ENCODE measurements around the gene REEP5.
"Not testable (repeated sequence)": the region's sequence is repeated elsewhere in the genome, so short reads cannot be mapped to it uniquely, and the experiment has no call there.

REEP5 gene

GRCh38 chr5:112921833-112922817, at the start of gene REEP5:
TSS of gene REEP5 (minus strand) at chr5:112922227. CDS start at chr5:112922190, 37 bp downstream.
- DNase-seq, result peak; percentile 90

- no peak for DNase-seq
Observed at GRCh38 chr5:112971276-112971675, 49.2 kb upstream of the REEP5 start.

GRCh38 chr5:112968411-112969106, 46.5 kb upstream of the REEP5 start:
- DNase-seq, result no peak

- DNase-seq, result no peak
Observed at GRCh38 chr5:112967520-112968083, 45.6 kb upstream of the REEP5 start.

DNA sequence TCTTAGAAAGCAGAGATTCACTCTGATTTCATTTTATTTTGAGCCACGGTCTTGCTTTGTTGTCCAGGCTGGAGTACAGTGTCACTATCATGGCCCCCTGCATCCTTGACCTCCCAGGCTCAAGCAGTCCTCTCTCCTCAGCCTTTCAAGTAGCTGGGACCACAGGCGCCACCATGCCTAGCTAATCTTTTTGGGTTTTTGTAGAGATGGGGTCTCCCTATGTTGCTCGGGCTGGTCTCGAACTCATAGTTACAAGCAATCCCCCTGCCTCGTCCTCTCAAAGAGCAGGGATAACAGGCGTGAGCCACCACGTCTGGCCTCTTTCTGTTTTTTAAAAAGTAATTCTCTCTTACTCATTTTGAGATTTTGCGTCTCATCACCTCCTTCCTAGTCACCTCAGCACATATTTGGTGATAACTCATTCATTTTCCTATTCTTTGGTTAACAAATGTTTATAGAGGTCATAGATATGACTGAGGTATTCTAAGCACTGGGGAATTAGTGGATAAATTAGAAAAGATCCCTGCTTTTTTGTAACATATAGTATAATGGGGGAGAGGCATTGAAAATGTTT, 43.8 kb upstream of the REEP5 start:
- no peak for DNase-seq

DNA sequence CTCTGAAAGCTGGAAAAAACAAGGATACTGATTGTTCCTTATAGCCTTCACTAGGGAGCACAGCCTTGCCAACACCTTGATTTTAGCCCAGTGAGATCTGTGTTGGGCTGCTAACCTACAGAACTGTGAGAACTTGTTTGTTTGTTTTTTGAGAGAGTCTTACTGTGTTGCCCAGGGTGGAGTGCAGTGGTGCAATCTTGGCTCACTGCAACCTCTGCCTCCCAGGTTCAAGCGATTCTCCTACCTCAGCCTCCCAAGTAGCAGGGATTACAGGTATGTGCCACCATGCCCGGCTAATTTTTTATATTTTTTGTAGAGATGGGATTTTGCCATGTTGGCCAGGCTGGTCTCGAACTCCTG, 41.3 kb upstream of the REEP5 start:
- not testable (repeated sequence) for DNase-seq

- no peak for DNase-seq
Observed at GRCh38 chr5:112960863-112961504, 39.0 kb upstream of the REEP5 start.

DNA sequence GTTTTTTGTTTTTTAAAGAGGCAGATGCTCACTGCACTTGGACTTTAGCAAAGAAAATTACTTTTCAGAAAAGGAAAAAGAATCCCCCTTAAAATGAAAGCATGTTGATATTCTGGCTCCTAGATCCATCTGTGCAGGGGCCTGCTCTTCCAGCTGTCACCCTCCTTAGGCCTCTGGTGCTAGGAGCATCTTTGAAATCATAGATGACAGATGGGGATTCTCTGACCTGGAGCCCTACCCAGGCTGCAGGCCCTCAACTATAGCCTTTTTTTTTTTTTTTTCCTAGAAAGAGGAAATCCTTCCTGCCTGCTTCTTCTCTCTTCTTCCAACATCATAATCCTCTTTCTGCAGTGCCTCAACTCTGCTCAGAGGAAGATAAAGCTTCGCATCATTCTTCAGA, 38.3 kb upstream of the REEP5 start:
- no peak for DNase-seq

DNA sequence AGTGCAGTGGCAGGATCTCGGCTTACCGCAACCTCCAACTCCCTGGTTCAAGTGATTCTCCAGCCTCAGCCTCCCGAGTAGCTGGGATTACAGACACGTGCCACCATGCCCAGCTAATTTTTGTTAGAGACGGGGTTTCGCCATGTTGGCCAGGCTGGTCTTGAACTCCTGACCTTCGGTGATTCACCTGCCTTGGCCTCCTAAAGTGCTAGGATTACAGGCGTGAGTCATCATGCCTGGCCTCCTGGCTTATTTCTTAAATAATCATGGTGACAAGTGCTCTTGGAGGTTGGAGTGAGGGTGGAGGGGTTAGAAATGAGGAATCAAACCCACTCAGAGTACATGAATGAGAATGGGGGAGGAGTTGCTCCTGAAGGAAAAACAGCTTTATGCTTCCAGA, 37.8 kb upstream of the REEP5 start:
- DNase-seq, result not testable (repeated sequence)

DNA sequence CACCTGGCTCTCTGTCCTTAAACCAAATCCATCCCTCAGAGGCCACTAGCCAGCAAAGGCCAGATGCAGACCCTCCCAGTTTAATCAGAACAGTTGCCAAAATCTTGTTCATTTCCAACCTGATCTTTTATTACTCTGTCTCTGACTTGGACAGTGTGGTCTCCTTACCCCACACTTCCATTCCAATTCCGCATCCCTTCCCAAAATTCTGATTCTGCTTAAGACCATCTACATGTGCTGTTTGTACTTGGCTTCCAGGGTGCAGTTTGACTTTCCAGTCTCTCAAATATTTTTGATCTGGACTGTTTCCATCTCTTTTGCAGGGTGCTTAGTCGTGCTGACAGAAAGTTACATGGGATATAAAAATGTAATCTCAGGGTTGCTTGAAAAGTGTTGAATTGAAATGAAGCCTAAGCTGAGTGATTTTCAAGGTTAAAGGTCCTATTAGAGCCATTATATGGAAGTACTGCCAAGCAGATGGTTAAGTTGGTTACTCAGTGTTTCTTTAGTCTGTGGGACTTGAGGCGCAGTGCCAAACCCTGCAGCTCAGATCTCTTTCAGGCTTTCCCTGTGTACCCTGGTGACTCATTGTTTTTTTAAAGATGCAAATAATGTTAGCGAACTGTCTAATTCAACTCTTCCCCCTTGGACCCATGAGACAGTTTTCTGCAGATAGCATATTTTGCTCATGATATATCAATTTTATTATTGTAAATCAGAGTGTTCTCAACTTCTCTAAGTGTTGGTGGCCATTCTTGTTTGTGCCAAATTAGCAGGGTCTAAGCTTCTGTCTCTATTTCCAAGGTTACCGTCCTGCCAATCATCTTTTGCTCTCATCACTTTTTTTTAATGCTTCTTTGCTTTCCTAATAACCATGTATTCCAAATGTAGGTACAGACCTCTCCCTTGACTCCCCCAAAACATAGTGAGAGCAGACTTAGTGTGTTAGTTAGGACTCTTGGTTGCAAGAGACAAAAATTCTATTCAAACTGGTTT, 36.4 kb upstream of the REEP5 start:
- peak; percentile 41 for DNase-seq

DNA sequence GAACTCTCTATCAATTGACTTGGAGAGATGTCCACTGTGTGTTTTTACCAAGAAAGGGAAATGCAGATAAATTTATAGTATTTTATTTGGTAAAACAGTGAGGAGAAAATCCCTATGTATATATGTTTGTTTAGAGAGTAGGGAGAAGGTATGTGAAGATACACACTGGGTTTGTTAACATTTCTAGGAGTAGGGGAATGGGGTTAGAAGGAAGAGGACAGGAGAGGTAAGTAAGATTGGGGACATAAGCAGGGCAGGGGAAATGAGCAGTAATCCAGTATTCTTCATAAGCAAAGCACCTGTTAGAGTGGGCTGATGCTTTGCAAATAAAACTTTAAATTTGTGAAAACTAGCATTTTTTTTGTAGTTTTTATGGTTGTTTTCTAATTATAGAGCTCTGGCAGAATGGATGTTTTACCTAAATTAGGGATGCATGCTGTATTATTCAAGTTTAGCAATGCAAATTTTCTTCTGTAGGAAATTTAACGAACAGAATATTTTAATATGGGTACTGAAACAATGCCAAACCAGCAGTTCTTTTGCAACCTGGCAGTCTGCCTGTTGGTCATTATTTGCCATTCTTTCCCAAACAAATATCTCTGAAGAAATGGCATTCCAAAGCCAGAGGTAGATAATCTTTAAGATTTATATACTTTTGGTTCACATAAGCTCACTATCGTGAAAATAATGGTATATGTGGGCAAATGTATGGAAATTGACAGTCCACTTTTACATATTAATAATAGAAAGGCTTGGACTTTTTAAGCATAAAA, 35.2 kb upstream of the REEP5 start:
- DNase-seq, result no peak

GRCh38 chr5:112956606-112957005, 34.6 kb upstream of the REEP5 start:
- DNase-seq, result no peak

DNA sequence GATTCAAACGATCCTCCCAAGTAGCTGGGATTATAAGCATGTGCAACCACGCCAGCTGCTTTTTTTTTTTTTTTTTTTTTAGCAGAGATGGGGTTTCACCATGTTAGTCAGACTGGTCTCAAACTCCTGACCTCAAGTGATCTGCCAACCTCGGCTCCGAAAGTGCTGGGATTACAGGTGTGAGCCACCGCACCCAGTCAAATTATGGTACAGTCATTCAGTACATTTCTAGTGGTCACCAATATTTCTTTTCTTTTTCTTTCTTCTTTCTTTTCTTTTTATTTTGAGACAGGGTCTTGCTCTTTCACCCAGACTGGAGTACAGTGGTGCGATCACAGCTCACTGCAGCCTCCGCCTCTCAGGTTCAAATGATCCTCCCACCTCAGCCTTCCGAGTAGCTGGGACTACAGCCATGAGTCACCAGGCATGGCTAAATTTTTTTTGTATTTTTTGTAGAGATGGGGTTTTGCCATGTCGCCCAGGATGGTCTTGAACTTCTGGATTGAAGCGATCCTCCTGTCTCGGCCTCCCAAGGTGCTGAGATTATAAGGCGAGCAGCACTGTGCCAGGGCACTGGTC, 29.2 kb upstream of the REEP5 start:
- DNase-seq, result no peak

DNA sequence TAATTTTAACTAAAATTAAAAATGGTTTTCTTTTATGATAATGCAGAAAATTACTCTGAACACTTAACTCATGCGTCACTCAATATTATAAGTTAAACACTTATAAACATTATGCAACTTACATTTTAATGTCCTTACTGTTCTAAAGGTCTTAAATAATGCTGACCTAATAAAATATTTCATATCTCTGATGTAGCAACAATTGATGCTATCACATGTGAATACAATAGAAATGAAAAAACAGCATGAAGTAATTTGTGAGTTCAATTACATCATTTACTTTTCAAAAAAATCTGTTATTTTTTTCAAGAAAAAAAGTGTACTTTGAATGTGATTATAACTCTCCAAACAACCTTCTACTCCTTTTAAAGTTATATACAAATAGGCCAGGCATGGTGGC, 26.4 kb upstream of the REEP5 start:
- no peak for DNase-seq

- no peak for DNase-seq
Observed at GRCh38 chr5:112940670-112941069, 18.6 kb upstream of the REEP5 start.

DNA sequence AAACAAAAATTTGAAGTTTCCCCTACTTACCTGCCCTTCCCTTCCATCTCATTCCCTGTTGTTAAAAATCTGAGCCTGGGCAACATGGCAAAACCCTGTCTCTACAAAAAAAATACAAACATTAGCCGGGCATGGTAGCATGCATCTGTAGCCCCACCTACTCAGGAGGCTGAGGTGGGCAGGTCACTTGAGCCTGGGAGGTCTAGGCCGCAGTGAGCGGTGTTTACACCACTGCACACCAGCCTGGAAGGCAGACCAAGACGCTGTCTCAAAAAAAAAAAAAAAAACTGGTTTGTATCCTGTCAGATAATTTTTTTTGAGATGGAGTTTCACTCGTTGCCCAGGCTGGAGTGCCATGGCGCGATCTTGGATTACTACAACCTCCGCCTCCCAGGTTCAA, 16.3 kb upstream of the REEP5 start:
- no peak for DNase-seq

DNA sequence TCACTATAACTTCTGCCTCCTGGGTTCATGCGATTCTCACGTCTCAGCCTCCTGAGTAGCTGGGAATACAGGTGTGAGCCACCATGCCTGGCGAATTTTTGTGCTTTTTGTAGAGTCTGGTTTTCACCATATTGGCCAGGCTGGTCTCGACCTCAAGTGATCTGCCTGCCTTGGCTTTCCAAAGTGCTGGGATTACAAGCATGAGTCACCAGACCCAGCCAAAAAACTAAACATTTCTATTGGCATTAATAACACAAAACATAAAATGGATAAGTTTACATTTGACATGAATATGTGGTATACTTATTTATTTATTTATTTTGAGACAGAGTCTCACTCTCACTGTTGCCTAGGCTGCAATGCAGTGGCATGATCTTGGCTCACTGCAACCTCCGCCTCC, 13.6 kb upstream of the REEP5 start:
- no peak for DNase-seq

DNA sequence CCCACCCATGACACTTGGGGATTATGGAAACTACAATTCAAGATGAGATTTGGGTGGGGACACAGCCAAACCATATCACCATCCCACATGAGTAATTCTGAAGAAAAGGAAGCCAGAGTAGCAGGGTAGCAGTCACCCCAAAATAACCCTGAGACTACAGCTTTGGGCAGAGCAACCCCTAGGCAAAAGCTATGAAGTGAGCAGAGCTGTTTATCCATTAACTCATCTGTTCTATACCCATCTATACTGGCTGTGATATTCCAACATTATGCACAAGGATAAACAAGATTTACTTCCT, 12.3 kb upstream of the REEP5 start:
- DNase-seq, result no peak

DNA sequence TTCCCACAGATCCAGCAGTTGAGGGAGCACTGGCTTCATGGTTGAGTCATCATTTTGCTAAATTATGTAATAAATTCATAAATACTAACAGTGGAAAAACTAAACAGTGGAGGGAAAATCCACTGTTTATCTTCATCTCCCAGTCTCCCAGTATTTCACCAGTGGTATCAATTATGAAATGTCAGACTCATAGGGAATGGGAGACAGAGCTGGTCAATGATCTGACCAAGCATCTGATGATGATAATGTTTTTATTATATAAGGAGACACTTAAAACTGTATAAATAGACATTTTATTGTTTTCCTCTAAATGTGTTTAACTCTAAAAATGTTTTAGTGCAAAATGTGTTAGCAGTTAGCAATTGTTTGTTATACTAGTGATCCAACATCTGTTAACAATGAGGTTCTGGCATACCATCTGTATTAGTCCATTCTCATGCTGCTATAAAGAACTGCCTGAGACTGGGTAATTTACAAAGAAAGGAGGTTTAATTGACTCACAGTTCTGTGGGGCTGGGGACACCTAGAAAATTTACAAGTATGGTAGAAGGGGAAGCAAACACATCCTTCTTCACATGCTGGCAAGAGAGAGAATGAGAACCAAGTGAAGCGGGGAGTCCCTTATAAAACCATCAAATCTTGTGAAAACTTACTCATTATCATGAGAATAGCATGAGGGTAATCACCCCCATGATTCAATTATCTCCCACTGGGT, 11.8 kb upstream of the REEP5 start:
- no peak for DNase-seq

DNA sequence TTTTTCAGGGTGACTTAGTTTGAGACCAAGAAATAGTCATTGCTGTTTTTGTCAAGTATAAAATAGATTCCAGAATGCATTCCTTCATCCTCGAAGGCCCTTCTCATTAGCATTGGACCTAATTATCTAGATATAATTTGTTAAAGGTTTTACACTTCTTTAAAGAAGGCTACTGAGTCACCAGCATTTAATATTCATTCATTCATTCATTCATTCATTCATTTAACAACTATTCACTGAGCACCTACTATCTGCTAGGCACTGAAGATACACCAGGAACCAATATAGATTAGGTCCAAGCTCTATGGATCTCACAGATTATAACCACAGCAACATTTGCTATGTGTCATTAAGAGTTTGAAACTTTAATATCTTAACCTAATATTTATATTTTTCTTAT, 11.1 kb upstream of the REEP5 start:
- no peak for DNase-seq
